NCI-H1694 (cell line): Measurements from ENCODE around the gene KEL.

ENCODE experiments used
- DNase-seq: peaks from one replicate; lab custom pipeline; 2025; lab: John Stamatoyannopoulos, UW

Gene KEL

GRCh38 chr7:142898377-142899170 lies 63.6 kb downstream of the KEL start:
- DNase-seq: no peak

- no peak for DNase-seq
Observed at GRCh38 chr7:142897691-142898090, 64.5 kb downstream of the KEL start.

GRCh38 chr7:142896741-142897379 lies 65.3 kb downstream of the KEL start:
- DNase-seq: no peak

GRCh38 chr7:142896151-142896550 lies 66.0 kb downstream of the KEL start:
- DNase-seq: no peak

- no peak for DNase-seq
Observed at GRCh38 chr7:142894985-142895593, 67.1 kb downstream of the KEL start.

GRCh38 chr7:142894112-142894984 lies 67.8 kb downstream of the KEL start:
- DNase-seq: no peak

- DNase-seq: no peak
Observed at GRCh38 chr7:142892951-142893350, 69.2 kb downstream of the KEL start.

GRCh38 chr7:142891490-142892082 lies 70.6 kb downstream of the KEL start:
- no peak for DNase-seq
